ENCODE results near the gene FRMPD4.

- TF ChIP-seq, protein P1, sequence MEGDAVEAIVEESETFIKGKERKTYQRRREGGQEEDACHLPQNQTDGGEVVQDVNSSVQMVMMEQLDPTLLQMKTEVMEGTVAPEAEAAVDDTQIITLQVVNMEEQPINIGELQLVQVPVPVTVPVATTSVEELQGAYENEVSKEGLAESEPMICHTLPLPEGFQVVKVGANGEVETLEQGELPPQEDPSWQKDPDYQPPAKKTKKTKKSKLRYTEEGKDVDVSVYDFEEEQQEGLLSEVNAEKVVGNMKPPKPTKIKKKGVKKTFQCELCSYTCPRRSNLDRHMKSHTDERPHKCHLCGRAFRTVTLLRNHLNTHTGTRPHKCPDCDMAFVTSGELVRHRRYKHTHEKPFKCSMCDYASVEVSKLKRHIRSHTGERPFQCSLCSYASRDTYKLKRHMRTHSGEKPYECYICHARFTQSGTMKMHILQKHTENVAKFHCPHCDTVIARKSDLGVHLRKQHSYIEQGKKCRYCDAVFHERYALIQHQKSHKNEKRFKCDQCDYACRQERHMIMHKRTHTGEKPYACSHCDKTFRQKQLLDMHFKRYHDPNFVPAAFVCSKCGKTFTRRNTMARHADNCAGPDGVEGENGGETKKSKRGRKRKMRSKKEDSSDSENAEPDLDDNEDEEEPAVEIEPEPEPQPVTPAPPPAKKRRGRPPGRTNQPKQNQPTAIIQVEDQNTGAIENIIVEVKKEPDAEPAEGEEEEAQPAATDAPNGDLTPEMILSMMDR (IDR thresholded peaks at IDR 0.05) = no peak
- TF ChIP-seq ZFX (IDR thresholded peaks at IDR 0.05; ENCODE audit: borderline replicate concordance) = no peak
Observed at GRCh38 chrX:12526306-12526705, 388.0 kb downstream of the FRMPD4 start.

Data from 22Rv1 (cell line).